ENCODE measurements around the gene TPI1.

- TF ChIP-seq CTCF (IDR thresholded peaks at IDR 0.05) (no peak), POLR2A (IDR thresholded peaks at IDR 0.05) (no peak), POLR2AphosphoS5 (IDR thresholded peaks at IDR 0.05; ENCODE audit: insufficient read depth in 1 of 2, low read depth in 1 of 2) (no peak)
Observed at GRCh38 chr12:6883252-6883651, 15.9 kb downstream of the TPI1 start.

Data from vagina (tissue), 2 donors.